H1 (cell line): ENCODE data around the gene SRCIN1. TPM values are rescaled to one million over a fixed set of nuclear protein-coding genes. Genes with fewer than 3 reads are reported as not detected.
A peak's percentile ranks its signal among the peaks of the same experiment; 100 is the strongest.

Source experiments
- CTCF ChIA-PET: fragments of 300-600 bp; sonication (Branson Sonifier 250); formaldehyde crosslinking; loops from one replicate; lab custom pipeline; 2021; ENCODE audit not compliant: partially characterized antibody; lab: Charles Lee
- POLR2A ChIA-PET: fragments of 300-600 bp; sonication (Branson Sonifier 250); formaldehyde crosslinking; loops from one replicate; lab custom pipeline; 2021; ENCODE audit warnings: inconsistent platforms; ENCODE audit not compliant: partially characterized antibody; lab: Charles Lee
- DNase-seq, 2 experiments: peaks; one replicate each; pipeline versions ENCODE4 v3.0.0 to v3.0.0-alpha.2; 2010 to 2022; ENCODE audit warnings: low spot score in 2 of 2, low read depth in 1 of 2, mixed read lengths in 1 of 2
- FAIRE-seq: peaks from 2 replicates; lab custom pipeline; 2011; peaks lifted over from hg19 to GRCh38; lab: Jason Lieb, UNC
- H2AFZ ChIP-seq: 2 replicates; pipeline ENCODE4 v1.8.1; 2012; ENCODE audit warnings: low read length, inconsistent platforms
- H2AK5ac ChIP-seq: 2 replicates; pipeline ENCODE4 v1.6.1; 2013; ENCODE audit warnings: low read depth, low read length
- H2BK120ac ChIP-seq: replicated peaks from 2 replicates; pipeline ENCODE3; 2013; ENCODE audit warnings: low read depth, low read length, inconsistent platforms
- H2BK12ac ChIP-seq: 2 replicates; pipeline ENCODE4 v1.6.1; 2013; ENCODE audit warnings: low read depth, low read length
- H2BK15ac ChIP-seq: 2 replicates; pipeline ENCODE4 v1.6.1; 2013; ENCODE audit warnings: low read length
- H2BK20ac ChIP-seq: 2 replicates; pipeline ENCODE4 v1.6.1; 2013; ENCODE audit warnings: low read length
- H2BK5ac ChIP-seq: 2 replicates; pipeline ENCODE4 v1.6.1; 2013; ENCODE audit warnings: low read depth, low read length
- H3K14ac ChIP-seq: 2 replicates; pipeline ENCODE4 v1.6.1; 2013; ENCODE audit warnings: inconsistent platforms; ENCODE audit not compliant: insufficient read length
- H3K18ac ChIP-seq: 2 replicates; pipeline ENCODE4 v1.6.1; 2013; ENCODE audit warnings: low read length; ENCODE audit errors: extremely low read depth
- H3K23ac ChIP-seq: 2 replicates; pipeline ENCODE4 v1.6.1; 2013; ENCODE audit warnings: inconsistent platforms; ENCODE audit not compliant: insufficient read length
- H3K23me2 ChIP-seq: 2 replicates; pipeline ENCODE4 v1.6.1; 2013; ENCODE audit warnings: low read depth, low read length
- H3K27ac ChIP-seq: 2 replicates; pipeline ENCODE4 v1.6.1; 2011; ENCODE audit warnings: low read depth, low read length, inconsistent platforms
- H3K27me3 ChIP-seq, 4 experiments: replicated peaks in 1 of 4; 1 replicate in 1 of 4; 2 replicates in 3 of 4; pipeline versions ENCODE4 v1.6.1 to v1.8.1; 2011 to 2013; ENCODE audit warnings: low read length in 3 of 4, mild to moderate bottlenecking in 3 of 4, inconsistent platforms in 2 of 4, mixed read lengths in 2 of 4, moderate library complexity in 1 of 4; ENCODE audit not compliant: control insufficient read depth in 3 of 4, insufficient read depth in 3 of 4; ENCODE audit errors: extremely low read depth in 1 of 4
- H3K36me3 ChIP-seq, 4 experiments: 2 replicates each; pipeline versions ENCODE4 v1.6.1 to v1.8.1; 2011 to 2013; ENCODE audit warnings: mild to moderate bottlenecking in 4 of 4, low read length in 3 of 4, moderate library complexity in 2 of 4, control low read depth in 1 of 4, inconsistent platforms in 1 of 4; ENCODE audit not compliant: insufficient read depth in 4 of 4, control insufficient read depth in 2 of 4
- H3K4ac ChIP-seq: replicated peaks from 2 replicates; pipeline ENCODE3; 2013; ENCODE audit warnings: low read length, low read depth, mixed read lengths, inconsistent platforms; ENCODE audit not compliant: insufficient read length
- H3K4me1 ChIP-seq, 4 experiments: replicated peaks in 1 of 4; 1 replicate in 1 of 4; 2 replicates in 3 of 4; pipeline versions ENCODE4 v1.6.1 to v1.8.1; 2011 to 2013; ENCODE audit warnings: low read length in 3 of 4, inconsistent platforms in 2 of 4, mixed read lengths in 1 of 4; ENCODE audit not compliant: insufficient read depth in 4 of 4, control insufficient read depth in 3 of 4
- H3K4me2 ChIP-seq, 2 experiments: 2 replicates each; pipeline versions ENCODE4 v1.6.1 to v1.8.1; 2011 to 2013; ENCODE audit warnings: low read depth in 2 of 2, low read length in 2 of 2, control low read depth in 1 of 2, inconsistent platforms in 1 of 2, mild to moderate bottlenecking in 1 of 2; ENCODE audit not compliant: insufficient read depth in 1 of 2
- H3K4me3 ChIP-seq, 4 experiments: fragments of 200-600, 300-600 bp in 1 of 4; sonication (generic), shearing (Covaris generic), sonication (Bioruptor Twin) in 1 of 4; 2 replicates each; pipeline versions ENCODE4 v1.5.1 to v1.8.1; 2011 to 2016; ENCODE audit warnings: low read length in 4 of 4, low read depth in 3 of 4, control low read depth in 2 of 4, inconsistent platforms in 2 of 4, mild to moderate bottlenecking in 2 of 4, mixed read lengths in 1 of 4, moderate library complexity in 1 of 4; ENCODE audit not compliant: insufficient read depth in 2 of 4; ENCODE audit errors: extremely low read depth in 1 of 4
- H3K56ac ChIP-seq: replicated peaks from 2 replicates; pipeline ENCODE3; 2013; ENCODE audit warnings: low read depth, mild to moderate bottlenecking, mixed read lengths, low read length, inconsistent platforms; ENCODE audit not compliant: insufficient read length
- H3K79me1 ChIP-seq: 2 replicates; pipeline ENCODE4 v1.6.1; 2013; ENCODE audit warnings: low read depth, low read length, control low read depth
- H3K79me2 ChIP-seq, 2 experiments: 2 replicates each; pipeline versions ENCODE4 v1.6.1 to v1.8.1; 2012 to 2013; ENCODE audit warnings: low read length in 2 of 2, mild to moderate bottlenecking in 2 of 2, inconsistent platforms in 1 of 2; ENCODE audit not compliant: insufficient read depth in 2 of 2, control insufficient read depth in 1 of 2
- H3K9ac ChIP-seq, 4 experiments: replicated peaks in 1 of 4; 1 replicate in 1 of 4; 2 replicates in 3 of 4; pipeline versions ENCODE4 v1.6.1 to v1.8.1; 2011 to 2013; ENCODE audit warnings: low read depth in 3 of 4, low read length in 3 of 4, control low read depth in 2 of 4, mild to moderate bottlenecking in 2 of 4, moderate library complexity in 2 of 4, inconsistent platforms in 1 of 4; ENCODE audit errors: extremely low read depth in 1 of 4
- H3K9me3 ChIP-seq, 2 experiments: 2 replicates each; pipeline versions ENCODE4 v1.6.1 to v1.8.1; 2012 to 2013; ENCODE audit warnings: mild to moderate bottlenecking in 2 of 2, moderate library complexity in 2 of 2, control low read depth in 1 of 2, inconsistent platforms in 1 of 2, low read depth in 1 of 2, low read length in 1 of 2, mixed read lengths in 1 of 2; ENCODE audit not compliant: insufficient read depth in 2 of 2
- H4K20me1 ChIP-seq, 2 experiments: replicated peaks in 1 of 2; 2 replicates each; pipeline versions ENCODE3 to v1.8.1; 2011 to 2013; ENCODE audit warnings: inconsistent platforms in 2 of 2, low read length in 2 of 2, mild to moderate bottlenecking in 1 of 2; ENCODE audit not compliant: insufficient read depth in 2 of 2, control insufficient read depth in 1 of 2
- H4K5ac ChIP-seq: 2 replicates; pipeline ENCODE4 v1.6.1; 2013; ENCODE audit warnings: low read length, low read depth, mixed read lengths, inconsistent platforms; ENCODE audit not compliant: insufficient read length
- H4K8ac ChIP-seq: 2 replicates; pipeline ENCODE4 v1.8.0; 2013; ENCODE audit warnings: mild to moderate bottlenecking, moderate library complexity, low read length, inconsistent platforms; ENCODE audit not compliant: insufficient read depth; ENCODE audit errors: extremely low read depth
- H4K91ac ChIP-seq: replicated peaks from 2 replicates; pipeline ENCODE3; 2013; ENCODE audit warnings: low read length, mixed read lengths, inconsistent platforms; ENCODE audit not compliant: insufficient read length
- CTBP2 ChIP-seq: IDR thresholded peaks from 2 replicates; pipeline ENCODE4 v1.7.0; 2011; ENCODE audit warnings: borderline replicate concordance, mild to moderate bottlenecking, moderate library complexity, mixed read lengths, low read length; ENCODE audit not compliant: insufficient read depth, insufficient read length
- EGR1 ChIP-seq: IDR thresholded peaks from 2 replicates; pipeline ENCODE4 v1.6.1; 2011; ENCODE audit warnings: low read depth, low read length, borderline replicate concordance
- HDAC2 ChIP-seq, 2 experiments: fragments of 300-600 bp in 1 of 2; sonication (generic) in 1 of 2; IDR thresholded peaks; 2 replicates each; pipeline ENCODE4 v1.6.1; 2011 to 2012; ENCODE audit warnings: low read depth in 2 of 2, low read length in 2 of 2, mild to moderate bottlenecking in 2 of 2, moderate library complexity in 2 of 2, borderline replicate concordance in 1 of 2, inconsistent platforms in 1 of 2
- KDM5A ChIP-seq: fragments of 200-600 bp; IDR thresholded peaks from 2 replicates; pipeline ENCODE4 v1.7.1; 2012; ENCODE audit warnings: mild to moderate bottlenecking, low read length, inconsistent platforms, mixed read lengths
- SIN3A ChIP-seq, 2 experiments: IDR thresholded peaks in 1 of 2; conservative IDR thresholded peaks in 1 of 2; 2 replicates each; pipeline ENCODE4 v1.6.1; 2011 to 2012; ENCODE audit warnings: low read length in 2 of 2, improper control_type of control experiment in 1 of 2, low read depth in 1 of 2, mild to moderate bottlenecking in 1 of 2
- WGBS, 2 experiments: shearing (Covaris generic) in 1 of 2; methylation state at CpG; one replicate each; pipeline versions ENCODE4 v1.1.6 to v1.1.7; 2013 to 2015; ENCODE audit warnings: low lambda C conversion rate in 2 of 2, mixed read lengths in 2 of 2, inconsistent platforms in 1 of 2, low coverage in 1 of 2, missing lambda C conversion rate in 1 of 2; ENCODE audit not compliant: insufficient replicate concordance in 2 of 2, insufficient coverage in 1 of 2, insufficient read length in 1 of 2; ENCODE audit errors: extremely low coverage in 1 of 2, missing lambda C conversion rate in 1 of 2; 5-methylcytosine and 5-hydroxymethylcytosine counted together
- polyA plus RNA-seq, 7 experiments: library from polyadenylated mRNA; depleted of rRNA in 3 of 7; stranded (reverse) in 5 of 7; unstranded in 2 of 7; fragments of >200 nt in 5 of 7; fragments of 200-250 nt in 2 of 7; gene quantifications; 1 replicate in 5 of 7; 2 replicates in 1 of 7; 4 replicates in 1 of 7; pipeline versions ENCODE4 v1.2.1 to v1.2.3, GENCODE V29; 2011 to 2013; ENCODE audit warnings: missing spikeins in 2 of 7, mixed read lengths in 2 of 7
- total RNA-seq: library from RNA; stranded (reverse); fragmentation: NEBNext Ultra II Directional; extraction: Animal tissue kit (Norgen Biotek cat#: 25700); gene quantifications from 2 replicates; pipeline ENCODE4 v1.2.1, GENCODE V29; 2021

Gene SRCIN1
- total and polyA plus RNA-seq, 2 of the 8 experiments (the other 6 are each of a cell fraction or from before 2014, with no cell fraction given): 2.8 to 3.8 TPM

- DNase-seq: no peak
- Histone ChIP-seq H3K79me1 (0 out of 2 replicates have a peak, but pooled peaks cover 5% of the 10 kb centered on the region), H3K4me1 (peaks cover 30 to 68% (median 57%) of the 10 kb centered on the region in 4 experiments), H2AFZ (no peak overlapping the region), H2AK5ac (peak overlapping the region; percentile 83; the same call in 1 of the 2 replicates), H3K36me3 (no peaks in the 10 kb centered on the region), H3K4me3 (no peak overlapping the region), H3K23me2 (peaks cover 10% of the 10 kb centered on the region; the same call in 1 of the 2 replicates), H3K18ac (peak overlapping the region; percentile 56; the same call in 1 of the 2 replicates), H2BK120ac (no peak overlapping the region), H3K27me3 (peaks cover 2 to 29% (median 25%) of the 10 kb centered on the region in 4 experiments), H3K9me3 (no peaks in the 10 kb centered on the region), H3K4ac (no peak overlapping the region), H4K5ac (no peak overlapping the region), H2BK15ac (peak overlapping the region; percentile 95), H3K27ac (no peak overlapping the region), H3K56ac (no peak overlapping the region), H2BK5ac (peak overlapping the region; percentile 60; the same call in 1 of the 2 replicates), H4K20me1 (peaks cover 2% of the 10 kb centered on the region in 2 experiments), H3K9ac (no peak overlapping the region), H3K79me2 (peaks cover 0 to 3% of the 10 kb centered on the region in 2 experiments; a peak in 1 of 4 replicates), H3K14ac (no peak overlapping the region), H3K23ac (no peak overlapping the region), H4K8ac (no peak overlapping the region), H2BK12ac (peak overlapping the region; percentile 92; the same call in 1 of the 2 replicates), H2BK20ac (peak overlapping the region; percentile 66; the same call in 1 of the 2 replicates), H3K4me2 (peak overlapping the region; percentile 90 to 92; a peak in 3 of 4 replicates), H4K91ac (peak overlapping the region; percentile 46)
- TF ChIP-seq KDM5A (no peak), HDAC2 (IDR thresholded peaks at IDR 0.05; ENCODE audit: borderline replicate concordance in 1 of 2, low read depth in 2 of 2, low read length in 2 of 2) (no peak), CTBP2 (peak; percentile 58), SIN3A (conservative IDR thresholded peaks at IDR 0.05 in 1 of 2, IDR thresholded peaks at IDR 0.05 in 1 of 2; ENCODE audit: low read depth in 1 of 2, low read length in 2 of 2) (0 out of 4 replicates have a peak, but pooled peaks of 1 of the 2 experiments have one; percentile 35), EGR1 (peak; percentile 74)
- ChIA-PET POLR2A (interaction anchor here (0.9 to 6.5 kb wide), 18 partner anchors 15 to 151 kb away, joined by 3 to 45 read pairs (median 5); no protein-coding TSS in a partner anchor), CTCF (interaction anchor here (0.7 to 32.0 kb wide), 7 partner anchors 10 to 255 kb away, joined by 4 to 914 read pairs (median 6); partner anchors contain the start of gene EPOP)
- FAIRE-seq: no peak
- 30% methylated on average over 8 of the region's 13 CpGs; no CpG with 5 or more reads in 1 of the 2 experiments for WGBS, 2 experiments
These were observed 2.6 kb downstream of the SRCIN1 start for GRCh38 chr17:38602956-38603785.
